AG09319 (cell line): ENCODE results near the gene PPARD.
A peak's percentile ranks its signal among the peaks of the same experiment; 100 is the strongest.

ENCODE experiments used
- DNase-seq: peaks from one replicate; pipeline ENCODE4 v3.0.0-alpha.2; 2010; ENCODE audit warnings: low read depth; ENCODE audit errors: extremely low read depth
- TF ChIP-seq, protein P1 (sequence below): IDR thresholded peaks from 2 replicates; pipeline ENCODE4 v1.5.1; 2011; ENCODE audit warnings: low read depth, mild to moderate bottlenecking, inconsistent platforms, low read length, moderate library complexity

Gene PPARD

DNA sequence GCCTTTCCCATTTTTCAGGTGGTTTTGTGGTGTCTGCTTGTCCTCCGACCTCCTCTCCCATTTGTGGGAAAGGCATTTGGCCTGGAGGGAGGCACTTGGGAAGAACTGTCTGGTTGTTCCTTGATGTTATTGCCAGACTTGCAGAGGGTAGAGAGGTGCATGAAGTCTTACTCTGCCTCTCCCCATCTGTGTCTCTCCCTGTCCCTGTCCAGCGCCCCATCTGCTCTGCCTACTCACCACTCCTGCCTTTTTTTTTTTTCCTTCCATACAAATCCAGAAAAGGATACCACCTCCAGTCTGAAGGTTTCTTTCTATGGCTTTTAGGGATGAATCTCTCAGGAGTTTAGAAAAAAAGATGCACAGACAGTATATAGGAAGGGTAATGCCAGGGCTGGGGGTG, 19.8 kb downstream of the PPARD start:
- DNase-seq = no peak
- TF ChIP-seq, protein P1, sequence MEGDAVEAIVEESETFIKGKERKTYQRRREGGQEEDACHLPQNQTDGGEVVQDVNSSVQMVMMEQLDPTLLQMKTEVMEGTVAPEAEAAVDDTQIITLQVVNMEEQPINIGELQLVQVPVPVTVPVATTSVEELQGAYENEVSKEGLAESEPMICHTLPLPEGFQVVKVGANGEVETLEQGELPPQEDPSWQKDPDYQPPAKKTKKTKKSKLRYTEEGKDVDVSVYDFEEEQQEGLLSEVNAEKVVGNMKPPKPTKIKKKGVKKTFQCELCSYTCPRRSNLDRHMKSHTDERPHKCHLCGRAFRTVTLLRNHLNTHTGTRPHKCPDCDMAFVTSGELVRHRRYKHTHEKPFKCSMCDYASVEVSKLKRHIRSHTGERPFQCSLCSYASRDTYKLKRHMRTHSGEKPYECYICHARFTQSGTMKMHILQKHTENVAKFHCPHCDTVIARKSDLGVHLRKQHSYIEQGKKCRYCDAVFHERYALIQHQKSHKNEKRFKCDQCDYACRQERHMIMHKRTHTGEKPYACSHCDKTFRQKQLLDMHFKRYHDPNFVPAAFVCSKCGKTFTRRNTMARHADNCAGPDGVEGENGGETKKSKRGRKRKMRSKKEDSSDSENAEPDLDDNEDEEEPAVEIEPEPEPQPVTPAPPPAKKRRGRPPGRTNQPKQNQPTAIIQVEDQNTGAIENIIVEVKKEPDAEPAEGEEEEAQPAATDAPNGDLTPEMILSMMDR = no peak

DNA sequence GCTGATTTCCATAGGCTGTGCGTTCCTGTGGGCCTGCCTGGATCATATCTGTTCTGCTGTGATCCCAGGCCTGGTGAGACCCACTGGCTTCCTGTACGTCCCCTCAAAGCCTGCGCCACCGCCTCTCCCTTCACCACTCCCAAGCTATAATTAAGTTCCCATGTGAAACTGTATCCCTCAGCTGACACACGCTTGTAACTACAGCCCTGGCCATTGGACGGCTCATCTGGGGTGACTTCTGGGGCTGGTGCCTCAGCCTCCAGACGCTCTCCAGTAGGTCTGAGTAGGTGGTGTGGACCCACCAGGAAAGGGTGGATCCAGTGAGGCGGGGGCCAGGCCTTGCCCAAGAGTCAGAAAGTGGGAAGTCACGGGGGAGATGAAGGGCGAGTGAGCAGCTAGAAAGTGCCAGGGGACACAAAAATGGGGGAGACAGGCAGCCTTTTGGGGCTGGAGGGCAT, 21.0 kb downstream of the PPARD start:
- DNase-seq = no peak
- TF ChIP-seq, protein P1 = no peak

DNA sequence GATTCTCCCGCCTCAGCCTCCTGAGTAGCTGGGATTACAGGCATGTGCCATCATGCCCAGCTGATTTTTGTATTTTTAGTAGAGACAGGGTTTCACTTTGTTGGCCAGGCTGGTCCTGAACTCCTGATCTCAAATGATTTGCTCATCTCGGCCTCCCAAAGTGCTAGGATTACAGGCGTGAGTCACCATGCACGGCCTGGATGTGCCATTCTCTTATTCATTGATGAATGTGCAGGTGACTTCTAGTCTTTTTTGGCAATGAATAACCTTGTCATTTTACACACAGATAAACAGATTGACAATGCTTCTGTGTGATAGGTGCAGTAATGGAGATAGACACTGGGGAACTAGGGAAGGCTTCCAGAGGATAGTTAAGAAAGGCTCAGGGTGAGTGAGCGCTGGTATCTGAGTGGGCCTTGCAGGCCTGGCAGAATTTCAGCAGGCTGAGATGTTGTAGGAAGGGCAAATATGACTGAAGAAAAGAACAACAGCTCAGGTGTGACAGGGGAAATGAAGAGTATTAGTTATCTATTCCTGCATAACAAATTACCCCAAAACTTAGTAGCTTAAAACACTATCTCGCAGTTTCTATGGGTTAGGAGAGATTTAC, 23.3 kb downstream of the PPARD start:
- TF ChIP-seq, protein P1 = no peak
- no peak for DNase-seq

DNA sequence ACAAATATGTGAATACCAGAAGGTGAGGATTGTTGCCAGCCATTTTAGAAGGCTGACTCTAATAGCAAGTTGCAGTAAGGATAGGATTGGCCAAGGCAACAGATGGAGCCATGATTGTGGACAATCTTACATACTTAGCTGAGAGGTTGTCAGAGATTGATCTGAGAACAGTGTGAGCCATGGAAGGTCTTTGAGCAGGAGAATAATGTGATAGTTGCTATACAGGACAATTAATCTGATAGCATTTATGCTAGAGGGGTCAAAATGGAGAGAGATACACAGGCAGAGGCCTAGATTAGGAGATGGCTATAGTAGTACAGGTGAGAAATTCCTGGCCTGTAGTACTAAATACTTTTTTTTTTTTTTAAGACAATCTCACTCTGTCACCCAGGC, 23.8 kb downstream of the PPARD start:
- TF ChIP-seq, protein P1 = no peak
- DNase-seq = no peak

DNA sequence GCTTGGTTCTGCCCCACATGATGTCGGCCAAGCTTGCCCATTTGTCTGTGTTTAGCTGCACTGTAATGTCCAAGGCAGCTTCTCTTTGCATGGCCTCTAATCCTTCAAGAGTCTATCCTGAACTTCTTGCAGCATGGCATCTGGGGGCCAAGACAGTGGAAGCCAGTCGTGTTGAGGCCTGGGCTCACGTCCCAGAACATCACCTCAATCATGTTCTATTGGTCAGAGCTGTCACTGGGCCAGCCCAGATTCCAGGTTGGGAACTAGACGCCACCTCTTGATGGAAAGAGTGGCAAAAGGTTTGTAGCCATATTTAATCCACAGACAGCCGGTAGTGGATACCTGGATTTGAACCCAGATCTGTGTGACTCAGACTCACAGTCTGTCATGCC, 25.3 kb downstream of the PPARD start:
- no peak for DNase-seq
- TF ChIP-seq, protein P1 = no peak

DNA sequence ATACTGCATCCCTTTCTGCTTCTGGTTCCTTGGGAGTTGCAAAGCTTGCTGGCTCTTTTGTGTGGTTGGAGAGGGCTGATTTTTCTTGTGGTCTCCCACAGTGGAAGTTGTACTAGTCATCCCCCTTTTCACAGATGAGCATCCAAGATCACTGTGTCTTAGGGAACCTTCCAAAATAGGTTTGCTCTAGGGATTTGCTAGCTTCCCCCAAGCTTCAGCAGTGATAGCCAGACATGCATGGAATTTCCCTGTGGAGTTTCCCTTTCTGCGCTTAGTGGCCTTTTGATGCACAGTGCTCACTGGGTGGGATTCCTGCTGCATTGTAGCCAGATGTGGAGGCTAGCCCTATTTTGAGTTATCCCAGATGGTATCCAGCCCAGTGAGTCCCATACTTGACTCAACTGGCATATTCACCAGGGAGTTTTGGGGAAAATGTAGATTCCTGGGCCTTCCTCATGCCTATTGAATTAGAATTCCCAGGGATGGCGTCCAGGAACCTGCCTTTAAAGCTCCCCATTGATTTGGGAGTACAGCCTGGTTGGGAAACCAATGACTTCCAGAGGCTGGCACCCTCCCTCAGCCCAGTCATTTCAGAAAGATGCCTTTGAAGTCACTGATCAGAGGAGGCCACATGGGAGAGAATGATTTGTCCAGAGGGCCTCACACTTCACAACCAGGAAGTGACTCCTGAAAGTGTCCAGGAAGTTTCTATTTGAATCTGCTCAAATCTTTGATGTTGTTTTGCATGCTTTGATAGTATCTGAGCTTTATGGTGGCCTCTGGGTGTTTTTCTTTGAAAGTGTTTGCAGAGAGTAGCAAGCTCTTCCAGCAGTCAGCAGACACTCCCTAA, 25.9 kb downstream of the PPARD start:
- DNase-seq = no peak
- TF ChIP-seq, protein P1 = no peak

DNA sequence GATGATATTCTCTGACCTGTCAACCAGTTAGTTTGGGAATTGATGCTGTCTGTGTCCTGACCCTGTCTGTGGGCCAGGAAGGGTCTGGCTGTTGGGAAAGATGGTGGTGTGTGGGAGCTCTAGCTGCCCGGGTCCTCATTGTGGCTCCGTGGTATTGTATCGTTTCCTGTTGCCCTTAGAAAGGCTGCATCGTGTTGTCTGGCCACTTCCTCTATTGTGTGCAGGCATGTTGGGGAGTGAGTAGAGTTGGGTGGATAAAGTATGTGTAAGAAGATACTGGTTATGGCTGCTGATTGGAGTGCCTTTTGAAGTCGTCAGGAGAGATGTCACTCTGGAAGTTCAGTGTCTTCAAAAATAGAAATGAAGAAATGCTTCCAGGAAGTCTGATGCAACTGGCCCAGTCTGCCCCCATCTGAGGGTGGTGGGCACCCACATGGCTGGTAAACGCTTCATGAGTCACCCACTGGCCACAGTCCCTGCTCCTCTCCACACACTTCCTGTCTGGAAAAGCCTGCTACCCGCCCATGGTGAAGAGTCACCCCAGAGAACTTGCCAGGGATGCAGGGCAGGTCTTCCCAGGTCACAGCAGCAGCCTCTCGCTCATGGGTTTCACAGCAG, 27.9 kb downstream of the PPARD start:
- DNase-seq = peak; percentile 80
- TF ChIP-seq, protein P1 = no peak
